GM23248 (cell line): Measurements from ENCODE around the gene LDLRAD4.

Experiments
- EZH2 ChIP-seq: fragments of 200-600 bp; sonication (generic); IDR thresholded peaks from 2 replicates; pipeline ENCODE4 v1.6.1; 2018; ENCODE audit warnings: antibody characterized with exemption, mild to moderate bottlenecking; ENCODE audit not compliant: insufficient read depth, poor library complexity, severe bottlenecking
- EZH2phosphoT487 ChIP-seq: fragments of 200-600 bp; sonication (generic); IDR thresholded peaks from 2 replicates; pipeline ENCODE4 v1.6.1; 2018; ENCODE audit warnings: antibody characterized with exemption, moderate library complexity, mild to moderate bottlenecking, low read depth; ENCODE audit not compliant: insufficient read depth

DNA sequence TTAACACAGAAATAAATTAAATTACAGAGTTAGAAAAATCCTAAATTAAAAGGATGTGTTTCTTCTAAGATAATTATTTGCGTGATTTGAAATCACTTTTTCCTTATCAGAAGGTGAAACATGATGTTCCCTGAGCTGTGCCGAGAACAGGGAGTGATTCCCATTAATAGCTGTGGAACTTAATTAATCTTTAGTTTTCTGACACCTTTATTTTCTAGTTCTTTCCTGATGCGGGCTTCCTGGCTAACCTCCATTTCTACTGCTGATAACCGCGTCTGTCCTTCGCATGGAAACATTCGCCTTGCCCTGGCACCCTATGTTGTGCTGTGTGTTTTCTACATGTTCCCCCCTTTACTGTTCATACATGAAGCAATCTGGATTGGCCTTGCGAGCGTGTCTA lies 334.9 kb downstream of the LDLRAD4 start:
- TF ChIP-seq EZH2phosphoT487 (no peak), EZH2 (no peak)
